GM19463 (cell line): ENCODE measurements around the gene DNLZ.

Experiments
- ATAC-seq: cut with Tn5 transposase; IDR thresholded peaks from one replicate; pipeline ENCODE4 v1.9.1; 2021; ENCODE audit warnings: mild to moderate bottlenecking, moderate library complexity; ENCODE audit not compliant: unreplicated experiment

DNLZ gene

DNA sequence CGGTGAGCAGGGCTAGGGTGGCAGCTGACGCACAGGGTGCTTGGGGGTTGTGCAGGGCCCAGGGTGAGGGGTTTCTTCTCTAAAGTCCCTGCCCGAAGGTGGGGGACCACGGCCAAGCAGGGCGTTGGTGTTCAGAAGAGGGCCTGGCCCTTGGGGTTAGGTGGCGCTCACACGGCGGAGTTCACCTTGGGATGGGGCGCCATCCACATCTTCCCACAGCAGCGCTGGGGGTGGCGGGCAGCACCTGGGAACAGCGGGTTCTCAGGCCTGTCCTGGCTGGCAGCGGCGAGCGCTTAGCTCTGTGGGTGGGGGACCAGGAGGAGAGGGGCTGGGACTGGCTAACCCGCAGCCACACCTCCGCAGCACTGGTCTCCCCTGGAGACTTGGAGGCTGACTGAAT is 30.1 kb downstream of the DNLZ start:
- ATAC-seq: no peak

DNA sequence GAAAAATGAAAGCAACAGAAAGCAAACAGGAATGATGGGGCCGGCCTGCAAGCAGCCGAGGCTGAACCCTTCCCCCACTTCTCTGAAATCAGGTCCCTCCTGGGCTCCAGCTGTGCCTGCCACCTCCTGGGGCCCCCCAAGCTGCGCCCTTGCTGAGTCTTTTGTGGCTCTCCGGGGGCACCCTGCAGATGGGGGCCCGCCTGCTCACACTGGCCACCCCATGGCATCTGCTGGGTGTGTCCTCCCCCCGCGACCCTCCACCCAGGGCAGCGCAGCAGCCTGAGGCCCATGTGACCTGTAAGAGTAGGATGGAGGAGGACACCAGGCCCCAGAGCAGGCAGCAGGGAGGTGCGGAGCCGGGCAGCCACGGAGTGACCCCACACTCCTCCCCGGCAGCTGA is 30.5 kb downstream of the DNLZ start:
- no peak for ATAC-seq

GRCh38 chr9:136332482-136332983 is 31.0 kb downstream of the DNLZ start:
- ATAC-seq: no peak

- ATAC-seq: no peak
Measured at GRCh38 chr9:136331556-136332481, 31.7 kb downstream of the DNLZ start.

DNA sequence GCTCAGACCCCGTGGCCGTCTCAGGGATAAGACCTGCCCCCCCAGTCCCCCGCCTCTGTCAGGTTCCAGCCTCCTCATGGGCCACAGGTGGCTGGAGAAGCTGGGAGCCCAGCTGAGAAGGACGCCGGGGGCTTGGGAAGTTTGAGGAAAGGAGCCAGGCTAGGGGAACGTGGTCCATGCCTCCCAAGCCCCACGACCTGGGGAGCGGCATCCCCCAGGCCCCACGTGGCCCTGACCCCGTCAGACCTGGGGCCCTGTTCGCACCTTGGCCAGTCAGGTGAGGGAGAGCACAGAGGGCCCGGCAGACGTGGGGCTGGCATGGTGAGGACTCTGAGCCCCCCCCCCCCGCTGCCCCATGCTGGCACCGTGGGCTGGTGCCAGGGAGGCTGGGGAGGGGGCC is 32.5 kb downstream of the DNLZ start:
- no peak for ATAC-seq

GRCh38 chr9:136330406-136330990 is 33.0 kb downstream of the DNLZ start:
- ATAC-seq: no peak

- ATAC-seq: no peak
Measured at GRCh38 chr9:136329636-136330405, 33.7 kb downstream of the DNLZ start.

DNA sequence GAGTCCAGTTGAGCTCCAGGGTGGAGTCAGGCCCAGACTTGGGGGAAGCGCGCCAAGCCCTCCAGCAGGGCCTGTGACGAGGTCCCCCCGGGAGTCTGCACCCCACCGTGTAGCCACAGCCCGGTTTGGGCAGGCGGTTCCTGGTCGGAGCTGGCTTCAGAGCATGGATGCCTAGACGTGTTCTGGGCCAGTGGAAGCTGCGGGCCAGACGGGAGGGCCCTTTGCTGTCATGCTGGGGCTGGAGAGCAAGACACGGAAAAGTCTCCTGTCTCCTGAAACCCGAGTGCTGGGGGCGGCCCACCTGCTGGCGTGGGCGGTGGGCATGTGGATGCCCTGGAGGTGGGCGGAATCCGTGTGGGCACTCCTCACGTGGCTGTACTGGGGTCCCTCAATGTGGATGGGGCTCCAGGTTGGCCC is 34.3 kb downstream of the DNLZ start:
- no peak for ATAC-seq

DNA sequence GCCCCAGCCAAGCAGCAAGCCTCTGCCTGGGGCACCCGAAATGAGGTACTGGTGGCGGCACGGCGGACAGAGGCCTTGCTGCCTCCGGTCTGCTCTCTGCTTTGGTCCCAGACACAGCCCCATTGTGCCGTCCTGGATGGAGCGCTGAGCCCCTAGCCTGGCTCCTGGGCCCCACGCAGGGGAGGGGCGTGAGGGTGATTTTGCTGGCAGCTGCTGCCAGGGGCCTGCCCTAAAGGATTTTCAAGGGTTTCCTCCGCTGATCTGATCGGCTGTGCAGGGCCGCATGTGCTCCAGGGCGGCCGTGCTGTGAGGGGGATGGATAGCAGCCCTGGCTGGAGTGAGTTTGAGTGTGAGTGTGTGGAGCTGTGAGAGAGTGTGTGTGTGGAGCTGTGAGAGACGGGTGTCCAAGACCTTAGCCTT is 34.9 kb downstream of the DNLZ start:
- ATAC-seq: no peak

DNA sequence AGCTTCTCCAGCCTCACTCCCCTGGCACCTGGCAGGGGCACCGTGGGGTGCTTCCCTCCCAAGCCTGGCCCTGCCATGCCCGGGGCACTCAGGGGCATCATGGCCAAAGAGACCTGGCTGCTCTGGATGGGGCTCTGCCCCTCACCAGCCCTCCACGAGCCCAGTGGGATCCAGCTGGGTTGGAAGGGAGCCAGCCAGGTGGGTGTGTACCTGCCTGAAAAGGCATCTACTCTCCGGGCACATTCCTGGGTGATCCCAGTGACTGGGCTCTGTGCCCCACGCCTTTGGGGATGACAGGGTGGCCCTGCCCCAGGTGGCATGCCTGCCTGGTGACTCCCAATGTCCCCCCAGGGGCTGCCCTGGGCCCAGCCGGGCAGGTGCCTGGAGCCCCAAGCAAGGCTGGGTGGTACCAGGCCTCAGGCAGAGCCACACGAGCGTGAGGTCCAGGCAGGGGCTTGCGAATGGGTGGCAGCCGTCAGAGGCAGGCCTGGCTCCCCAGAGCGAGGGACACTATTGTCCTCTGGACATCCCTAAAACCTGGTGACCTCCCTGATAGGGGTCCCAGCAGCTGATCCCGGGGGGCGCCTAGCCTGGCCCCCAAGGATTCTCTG is 35.4 kb downstream of the DNLZ start:
- ATAC-seq: no peak

- no peak for ATAC-seq
Measured at GRCh38 chr9:136327304-136327974, 36.1 kb downstream of the DNLZ start, which contains the start of gene GPSM1. GPSM1 (plus strand) TSS chr9:136327539; CDS start chr9:136327696, 157 bp downstream.

GRCh38 chr9:136326761-136327303 is 36.7 kb downstream of the DNLZ start:
- ATAC-seq: no peak

GRCh38 chr9:136326061-136326760 is 37.3 kb downstream of the DNLZ start:
- no peak for ATAC-seq

GRCh38 chr9:136325358-136325757 is 38.2 kb downstream of the DNLZ start:
- ATAC-seq: no peak

GRCh38 chr9:136324501-136325300 is 38.8 kb downstream of the DNLZ start:
- ATAC-seq: no peak

- no peak for ATAC-seq
Measured at GRCh38 chr9:136323371-136323789, 40.2 kb downstream of the DNLZ start.

- ATAC-seq: no peak
Measured at GRCh38 chr9:136322756-136323330, 40.7 kb downstream of the DNLZ start.

DNA sequence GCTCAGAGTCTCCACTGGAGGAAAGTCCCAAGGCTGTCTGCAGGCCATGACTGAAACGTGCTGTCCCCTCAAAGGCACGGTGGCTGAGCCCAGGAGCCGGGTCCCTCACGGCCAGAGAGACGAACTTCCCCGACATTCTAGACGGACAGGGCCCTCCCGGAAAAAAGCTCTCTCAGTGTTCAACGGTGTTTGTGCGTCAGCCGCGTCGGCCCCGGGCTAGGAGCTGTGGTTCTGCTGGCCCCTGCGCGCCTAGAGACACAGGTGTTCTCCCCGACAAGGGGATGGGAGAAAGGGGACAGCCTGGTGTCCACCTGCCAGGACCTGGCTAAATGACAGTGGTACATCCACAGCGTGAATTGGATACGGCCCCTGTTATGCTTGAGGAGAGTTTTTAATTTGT is 42.0 kb downstream of the DNLZ start:
- no peak for ATAC-seq
